ENCODE results near the gene ULK4.
"Not testable (repeated sequence)": the region's sequence is repeated elsewhere in the genome, so short reads cannot be mapped to it uniquely, and the experiment has no call there.

Gene ULK4

DNA sequence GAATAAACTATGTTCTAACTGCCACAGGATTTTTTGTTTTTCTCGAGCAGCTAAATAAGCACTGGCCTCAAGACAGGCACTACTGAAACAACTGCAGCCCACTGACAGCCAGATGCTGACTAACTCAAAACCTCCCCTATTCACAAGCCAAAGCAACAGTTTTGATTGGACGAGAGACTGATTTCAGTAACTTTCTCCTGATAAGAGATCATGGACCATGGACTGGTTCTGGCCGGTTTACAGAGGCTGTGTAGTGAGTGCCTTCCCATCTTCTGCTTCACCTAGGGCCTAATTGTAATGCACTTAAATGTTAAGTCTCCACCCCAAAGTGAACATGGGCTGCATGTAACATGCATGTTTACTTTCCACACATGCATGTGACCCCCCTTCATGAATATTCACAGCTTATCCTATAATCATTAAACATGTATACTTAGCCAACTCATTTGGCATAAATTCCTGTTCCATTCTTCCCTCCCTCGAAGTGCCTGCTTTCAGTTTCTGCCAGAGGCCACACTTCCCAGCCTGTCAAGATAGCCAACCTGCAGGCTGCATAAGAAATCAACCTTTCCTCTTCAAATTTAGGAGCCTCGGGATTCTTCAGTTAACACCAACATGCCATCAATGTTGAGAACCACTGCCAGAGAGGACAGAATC is 108.2 kb downstream of the ULK4 start:
- Mint-ChIP-seq H3K36me3 (peaks cover 14% of the 10 kb centered on the region), H3K4me3 (no peak overlapping the region), H3K27ac (no peak overlapping the region), H3K4me1 (no peaks in the 10 kb centered on the region), H3K9me3 (peaks cover under 1% of the 10 kb centered on the region), H3K27me3 (no peaks in the 10 kb centered on the region)

- no peaks in the 10 kb centered on the region for H3K9me3 Mint-ChIP-seq
- H3K27ac Mint-ChIP-seq = no peak overlapping the region
- H3K36me3 Mint-ChIP-seq = peaks cover 15% of the 10 kb centered on the region
- no peaks in the 10 kb centered on the region for H3K27me3 Mint-ChIP-seq
- no peak overlapping the region for H3K4me3 Mint-ChIP-seq
- H3K4me1 Mint-ChIP-seq = no peaks in the 10 kb centered on the region
Observed at GRCh38 chr3:41848753-41849574, 112.9 kb downstream of the ULK4 start.

DNA sequence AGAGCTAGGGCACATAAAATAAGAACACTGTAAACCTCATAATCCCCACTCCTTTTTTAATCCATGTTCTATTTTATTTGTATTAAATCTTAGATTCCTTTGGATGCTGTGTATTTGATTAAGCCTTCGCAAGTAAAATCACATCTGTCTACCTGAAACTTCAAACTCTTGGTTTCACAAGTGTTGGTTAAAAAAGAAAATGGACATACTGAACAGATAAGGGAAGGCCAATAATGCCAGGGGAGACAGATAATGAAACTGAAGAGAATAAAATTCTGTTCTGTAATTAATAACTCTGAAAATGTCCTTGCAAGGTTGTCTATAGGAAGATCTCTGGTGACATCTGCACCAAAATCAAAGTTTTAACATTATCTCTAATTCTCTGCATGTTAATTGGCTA is 114.2 kb downstream of the ULK4 start:
- Mint-ChIP-seq H3K4me1 (no peaks in the 10 kb centered on the region), H3K27me3 (no peaks in the 10 kb centered on the region), H3K36me3 (peaks cover 20% of the 10 kb centered on the region), H3K4me3 (no peak overlapping the region), H3K9me3 (no peaks in the 10 kb centered on the region), H3K27ac (no peak overlapping the region)

DNA sequence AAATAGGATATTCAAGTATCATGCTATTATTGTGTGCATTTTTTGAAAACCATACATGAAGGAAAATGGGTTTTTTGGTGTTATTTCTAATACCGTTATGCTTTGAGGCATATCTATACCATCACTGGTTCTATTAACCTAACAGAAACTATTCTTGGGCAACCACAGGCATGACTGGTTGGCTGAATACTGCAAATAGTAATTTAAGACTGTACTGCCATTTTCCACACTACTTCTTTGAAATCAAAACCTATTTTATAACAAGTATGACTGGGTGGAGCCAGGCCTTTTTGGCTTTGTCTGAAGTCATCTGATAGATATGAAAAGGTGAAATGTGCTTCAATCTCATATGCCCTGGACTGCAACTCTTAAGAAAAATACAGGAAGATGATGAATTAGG is 115.1 kb downstream of the ULK4 start:
- Mint-ChIP-seq H3K36me3 (peaks cover 22% of the 10 kb centered on the region), H3K9me3 (no peaks in the 10 kb centered on the region), H3K27me3 (no peaks in the 10 kb centered on the region), H3K27ac (no peak overlapping the region), H3K4me1 (no peaks in the 10 kb centered on the region), H3K4me3 (no peak overlapping the region)

- peaks cover 20% of the 10 kb centered on the region for H3K36me3 Mint-ChIP-seq
- H3K27ac Mint-ChIP-seq = no peak overlapping the region
- H3K9me3 Mint-ChIP-seq = no peaks in the 10 kb centered on the region
- no peaks in the 10 kb centered on the region for H3K4me1 Mint-ChIP-seq
- H3K4me3 Mint-ChIP-seq = no peak overlapping the region
- H3K27me3 Mint-ChIP-seq = no peaks in the 10 kb centered on the region
Observed at GRCh38 chr3:41845826-41846225, 116.1 kb downstream of the ULK4 start.

DNA sequence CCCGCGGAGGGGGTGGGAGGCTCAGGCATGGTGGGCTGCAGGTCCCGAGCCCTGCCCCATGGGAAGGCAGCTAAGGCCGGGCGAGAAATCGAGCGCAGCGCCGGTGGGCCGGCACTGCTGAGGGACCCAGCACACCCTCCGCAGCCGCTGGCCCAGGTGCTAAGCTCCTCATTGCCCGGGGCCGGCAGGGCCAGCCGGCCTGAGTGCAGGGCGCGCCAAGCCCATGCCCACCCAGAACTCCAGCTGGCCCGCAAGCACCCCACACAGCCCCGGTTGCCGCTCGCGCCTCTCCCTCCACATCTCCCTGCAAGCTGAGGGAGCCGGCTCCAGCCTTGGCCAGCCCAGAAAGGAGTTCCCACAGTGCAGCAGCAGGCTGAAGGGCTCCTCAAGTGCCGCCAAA is 117.6 kb downstream of the ULK4 start:
- not testable (repeated sequence) for H3K27ac Mint-ChIP-seq, H3K4me3 Mint-ChIP-seq, H3K9me3 Mint-ChIP-seq, H3K4me1 Mint-ChIP-seq, H3K27me3 Mint-ChIP-seq
- H3K36me3 Mint-ChIP-seq = peaks cover 25% of the 10 kb centered on the region

DNA sequence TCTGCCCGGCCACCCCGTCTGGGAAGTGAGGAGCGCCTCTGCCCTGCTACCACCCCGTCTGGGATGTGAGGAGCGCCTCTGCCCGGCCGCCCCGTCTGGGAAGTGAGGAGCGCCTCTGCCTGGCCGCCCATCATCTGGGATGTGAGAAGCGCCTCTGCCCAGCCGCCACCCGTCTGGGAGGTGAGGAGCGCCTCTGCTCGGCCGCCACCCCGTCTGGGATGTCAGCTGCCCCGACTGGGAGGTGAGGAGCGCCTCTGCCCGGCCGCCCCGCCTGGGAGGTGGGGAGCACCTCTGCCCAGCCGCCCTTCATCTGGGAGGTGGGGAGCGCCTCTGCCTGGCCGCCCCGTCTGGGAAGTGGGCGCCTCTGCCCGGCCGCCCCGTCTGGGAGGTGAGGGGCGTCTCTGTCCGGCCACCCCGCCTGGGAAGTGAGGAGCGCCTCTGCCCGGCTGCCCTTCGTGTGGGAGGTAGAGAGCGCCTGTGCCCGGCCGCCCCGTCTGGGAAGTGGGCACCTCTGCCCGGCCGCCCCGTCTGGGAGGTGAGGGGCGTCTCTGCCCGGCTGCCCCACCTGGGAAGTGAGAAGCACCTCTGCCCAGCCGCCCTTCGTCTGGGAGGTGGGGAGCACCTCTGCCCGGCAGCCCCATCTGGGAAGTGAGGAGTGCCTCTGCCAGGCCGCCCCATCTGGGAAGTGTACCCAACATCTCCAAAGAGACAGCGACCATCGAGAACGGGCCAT is 120.8 kb downstream of the ULK4 start:
- H3K36me3 Mint-ChIP-seq = peaks cover 34% of the 10 kb centered on the region
- H3K27me3 Mint-ChIP-seq, H3K4me3 Mint-ChIP-seq, H3K9me3 Mint-ChIP-seq, H3K4me1 Mint-ChIP-seq, H3K27ac Mint-ChIP-seq: not testable (repeated sequence)

GRCh38 chr3:41836360-41837134 is 125.4 kb downstream of the ULK4 start:
- Mint-ChIP-seq H3K4me3 (no peak overlapping the region), H3K36me3 (peaks cover 43% of the 10 kb centered on the region), H3K27me3 (no peaks in the 10 kb centered on the region), H3K27ac (no peak overlapping the region), H3K9me3 (no peaks in the 10 kb centered on the region), H3K4me1 (no peaks in the 10 kb centered on the region)

DNA sequence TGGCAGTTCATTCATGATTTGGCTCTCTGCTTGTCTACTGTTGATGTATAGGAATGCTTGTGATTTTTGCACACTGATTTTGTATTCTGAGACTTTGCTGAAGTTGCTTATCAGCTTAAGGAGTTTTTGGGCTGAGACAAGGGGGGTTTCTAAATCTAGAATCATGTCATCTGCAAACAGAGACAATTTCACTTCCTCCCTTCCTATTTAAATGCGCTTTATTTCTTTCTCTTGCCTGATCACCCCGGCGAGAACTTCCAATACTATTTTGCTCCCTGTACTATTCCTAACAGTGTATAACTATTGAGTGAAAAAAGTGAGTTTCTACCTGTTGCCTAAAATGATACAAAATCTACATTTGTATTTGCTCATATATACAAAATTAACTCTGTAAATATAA is 128.3 kb downstream of the ULK4 start:
- Mint-ChIP-seq H3K27ac (no peak overlapping the region), H3K9me3 (no peaks in the 10 kb centered on the region), H3K4me1 (no peaks in the 10 kb centered on the region), H3K27me3 (no peaks in the 10 kb centered on the region), H3K36me3 (peaks cover 45% of the 10 kb centered on the region), H3K4me3 (no peak overlapping the region)

DNA sequence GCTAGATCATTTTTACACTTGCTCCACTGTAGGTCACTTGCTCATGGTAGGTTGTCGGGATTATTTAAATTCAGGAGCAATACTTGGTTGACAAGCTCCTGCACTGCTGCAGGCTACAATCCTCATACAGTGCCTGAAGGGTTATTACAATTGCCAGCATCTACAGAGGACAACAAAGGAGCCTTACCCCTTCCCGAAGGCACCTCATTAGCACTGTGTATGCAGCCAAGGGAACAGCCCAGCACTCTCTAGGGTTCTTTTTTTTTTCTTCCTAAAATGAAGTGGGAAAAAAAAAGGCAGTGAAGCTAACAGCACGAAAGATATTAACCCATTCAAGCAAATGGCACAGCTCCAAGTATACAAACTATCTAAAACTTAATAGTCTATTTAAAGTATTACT is 142.7 kb downstream of the ULK4 start:
- Mint-ChIP-seq H3K36me3 (peaks cover 27% of the 10 kb centered on the region), H3K27me3 (no peaks in the 10 kb centered on the region), H3K4me3 (no peak overlapping the region), H3K9me3 (no peaks in the 10 kb centered on the region), H3K27ac (no peak overlapping the region), H3K4me1 (no peaks in the 10 kb centered on the region)

DNA sequence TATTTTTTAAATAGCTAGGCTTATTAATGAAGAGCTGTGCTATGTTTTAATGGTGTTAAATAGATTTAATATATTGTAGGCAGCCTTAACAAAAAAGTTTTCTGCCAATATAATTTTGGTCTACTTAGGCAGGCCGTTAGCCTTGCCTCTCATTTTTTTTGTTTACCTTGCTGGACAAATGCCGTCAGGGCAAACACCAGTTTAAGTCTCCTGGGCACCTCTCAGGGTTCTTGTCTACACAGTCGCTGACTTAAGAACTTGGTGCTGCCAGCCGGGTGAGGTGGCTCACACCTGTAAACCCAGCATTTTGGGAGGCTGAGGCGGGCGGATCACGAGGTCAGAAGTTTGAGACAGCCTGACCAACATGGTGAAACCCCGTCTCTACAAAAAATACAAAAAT is 153.3 kb downstream of the ULK4 start:
- Mint-ChIP-seq H3K27ac (no peak overlapping the region), H3K36me3 (peaks cover 26% of the 10 kb centered on the region), H3K9me3 (no peaks in the 10 kb centered on the region), H3K4me3 (no peak overlapping the region), H3K4me1 (no peaks in the 10 kb centered on the region), H3K27me3 (no peaks in the 10 kb centered on the region)

GRCh38 chr3:41808152-41808551 is 153.8 kb downstream of the ULK4 start:
- no peak overlapping the region for H3K27ac Mint-ChIP-seq
- H3K9me3 Mint-ChIP-seq = no peaks in the 10 kb centered on the region
- H3K4me1 Mint-ChIP-seq = no peaks in the 10 kb centered on the region
- no peak overlapping the region for H3K4me3 Mint-ChIP-seq
- peaks cover 27% of the 10 kb centered on the region for H3K36me3 Mint-ChIP-seq
- H3K27me3 Mint-ChIP-seq = no peaks in the 10 kb centered on the region

DNA sequence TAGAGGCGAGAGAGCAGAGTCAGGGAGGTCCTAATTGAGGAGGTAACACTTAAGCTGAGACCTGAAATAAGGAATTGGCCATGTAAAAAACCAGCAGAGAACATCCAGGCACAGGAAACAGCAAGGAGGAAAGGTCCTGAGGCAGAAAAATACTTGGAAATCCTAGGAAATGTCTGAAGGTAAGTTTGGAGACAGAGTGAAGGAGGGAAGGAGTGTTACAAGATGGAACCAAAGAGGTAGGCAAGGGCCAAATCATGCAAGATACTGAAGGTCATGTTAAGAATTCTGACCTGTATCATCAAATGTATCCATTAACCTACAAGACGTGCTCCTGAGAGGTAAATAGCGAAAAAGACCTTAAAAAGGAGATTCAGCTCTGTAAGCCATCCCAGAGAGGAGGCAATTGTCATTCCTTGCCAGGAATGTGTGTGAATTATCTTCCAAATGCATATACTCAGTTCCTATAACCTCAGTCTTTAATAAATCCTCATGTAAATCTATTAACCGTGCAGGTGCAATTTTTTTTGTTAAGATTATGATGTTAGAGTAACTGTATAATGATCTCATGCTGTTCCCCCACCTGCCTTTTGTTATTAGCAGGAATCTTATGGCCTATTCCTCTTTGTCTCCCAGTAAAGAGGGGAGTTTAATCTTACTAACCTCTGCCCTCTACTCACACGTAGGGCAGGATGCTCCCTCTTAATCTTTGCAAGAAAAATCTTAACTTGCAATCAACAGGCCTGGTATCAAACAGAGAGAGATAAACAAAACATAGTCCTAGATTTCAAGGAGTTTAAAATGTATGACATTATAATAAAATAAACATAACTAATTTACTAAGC is 166.9 kb downstream of the ULK4 start:
- Mint-ChIP-seq H3K4me3 (no peak overlapping the region), H3K27me3 (no peaks in the 10 kb centered on the region), H3K9me3 (no peaks in the 10 kb centered on the region), H3K27ac (no peak overlapping the region), H3K36me3 (peaks cover 17% of the 10 kb centered on the region), H3K4me1 (no peaks in the 10 kb centered on the region)

- H3K4me3 Mint-ChIP-seq = no peak overlapping the region
- H3K27me3 Mint-ChIP-seq = no peaks in the 10 kb centered on the region
- H3K27ac Mint-ChIP-seq = no peak overlapping the region
- no peaks in the 10 kb centered on the region for H3K4me1 Mint-ChIP-seq
- H3K9me3 Mint-ChIP-seq = no peaks in the 10 kb centered on the region
- peaks cover 16% of the 10 kb centered on the region for H3K36me3 Mint-ChIP-seq
Observed at GRCh38 chr3:41792806-41793205, 169.1 kb downstream of the ULK4 start.

GRCh38 chr3:41769106-41769505 is 192.8 kb downstream of the ULK4 start:
- Mint-ChIP-seq H3K4me3 (no peak overlapping the region), H3K4me1 (no peaks in the 10 kb centered on the region), H3K27me3 (no peaks in the 10 kb centered on the region), H3K9me3 (peaks cover 5% of the 10 kb centered on the region), H3K36me3 (peaks cover 23% of the 10 kb centered on the region), H3K27ac (no peak overlapping the region)
